ENCODE results near the gene GJE1.

DNA sequence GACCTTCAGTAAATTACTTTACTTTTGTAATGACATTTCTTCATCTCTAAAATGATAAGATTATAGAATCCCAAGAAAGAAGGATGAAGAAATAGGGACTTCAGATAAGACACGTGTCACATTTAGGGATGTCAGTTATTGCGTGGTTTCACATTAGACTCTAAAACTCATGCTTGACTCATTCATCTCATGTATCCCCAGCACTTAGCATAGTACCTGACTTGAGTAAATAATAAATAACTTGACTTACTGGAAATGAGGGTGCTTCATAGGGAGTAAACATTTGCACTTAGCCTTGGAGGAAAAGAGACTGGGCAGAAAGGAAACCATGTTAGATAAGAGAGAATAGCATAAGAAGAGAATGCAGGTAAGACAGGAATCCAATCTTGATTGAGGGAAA lies 51.6 kb downstream of the GJE1 start:
- no peak for TF ChIP-seq POLR2A (IDR thresholded peaks at IDR 0.05)
- TF ChIP-seq, protein P1, sequence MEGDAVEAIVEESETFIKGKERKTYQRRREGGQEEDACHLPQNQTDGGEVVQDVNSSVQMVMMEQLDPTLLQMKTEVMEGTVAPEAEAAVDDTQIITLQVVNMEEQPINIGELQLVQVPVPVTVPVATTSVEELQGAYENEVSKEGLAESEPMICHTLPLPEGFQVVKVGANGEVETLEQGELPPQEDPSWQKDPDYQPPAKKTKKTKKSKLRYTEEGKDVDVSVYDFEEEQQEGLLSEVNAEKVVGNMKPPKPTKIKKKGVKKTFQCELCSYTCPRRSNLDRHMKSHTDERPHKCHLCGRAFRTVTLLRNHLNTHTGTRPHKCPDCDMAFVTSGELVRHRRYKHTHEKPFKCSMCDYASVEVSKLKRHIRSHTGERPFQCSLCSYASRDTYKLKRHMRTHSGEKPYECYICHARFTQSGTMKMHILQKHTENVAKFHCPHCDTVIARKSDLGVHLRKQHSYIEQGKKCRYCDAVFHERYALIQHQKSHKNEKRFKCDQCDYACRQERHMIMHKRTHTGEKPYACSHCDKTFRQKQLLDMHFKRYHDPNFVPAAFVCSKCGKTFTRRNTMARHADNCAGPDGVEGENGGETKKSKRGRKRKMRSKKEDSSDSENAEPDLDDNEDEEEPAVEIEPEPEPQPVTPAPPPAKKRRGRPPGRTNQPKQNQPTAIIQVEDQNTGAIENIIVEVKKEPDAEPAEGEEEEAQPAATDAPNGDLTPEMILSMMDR (IDR thresholded peaks at IDR 0.05) = no peak
- TF ChIP-seq EP300 (IDR thresholded peaks at IDR 0.05) = no peak
